GM10266 (cell line): ENCODE data around the gene SSX2IP.
A peak's percentile ranks its signal among the peaks of the same experiment; 100 is the strongest.

Experiments
- DNase-seq: peaks from one replicate; pipeline ENCODE4 v3.0.0; 2012; ENCODE audit errors: extremely low spot score
- CTCF ChIP-seq: IDR thresholded peaks from 2 replicates; pipeline ENCODE4 v1.5.1; 2012; ENCODE audit warnings: mild to moderate bottlenecking, low read depth; ENCODE audit not compliant: control insufficient read depth, insufficient read depth; ENCODE audit errors: missing control alignments

SSX2IP gene

DNA sequence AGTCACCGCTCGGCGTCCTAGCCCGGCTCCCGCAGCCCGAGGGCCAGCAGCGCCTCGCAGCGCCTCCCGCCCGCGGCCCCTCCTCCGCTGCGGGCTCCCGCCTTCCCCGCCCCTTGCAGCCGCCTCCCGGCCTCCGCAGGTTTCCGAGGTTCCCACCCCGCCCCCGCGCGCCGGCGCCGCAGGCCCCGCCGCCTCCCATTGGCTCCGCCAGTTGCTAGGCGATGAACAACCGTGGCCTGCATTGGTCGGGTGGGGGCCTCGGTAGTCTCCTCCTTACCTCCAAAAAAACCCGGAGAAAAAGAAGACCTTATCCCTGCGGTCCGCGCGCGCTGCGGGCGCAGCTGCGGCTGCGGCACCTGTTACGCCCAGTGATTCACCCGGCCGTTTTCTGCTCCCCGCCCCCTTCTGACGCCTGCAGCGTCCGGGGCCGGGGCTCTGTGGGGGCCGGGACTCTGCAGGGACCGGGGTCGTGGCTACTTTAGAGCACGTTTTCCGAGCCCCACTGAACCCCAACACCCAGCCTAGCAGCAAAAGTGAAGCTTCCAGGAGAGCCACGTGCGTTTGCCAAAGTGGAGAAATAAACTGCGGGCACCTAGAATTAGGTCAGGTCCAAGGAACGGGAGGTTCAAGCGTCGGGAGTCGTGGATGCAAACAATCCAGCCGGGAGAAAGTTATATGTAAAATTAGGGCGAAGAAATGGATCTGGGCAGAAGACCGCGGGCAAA, at the start of gene SSX2IP:
TSS of gene SSX2IP (minus strand) at position 65 of the 725 bp plus-strand sequence. CDS start 19,242 bp downstream, outside the sequence.
- peak; percentile 98 for DNase-seq
- no peak for TF ChIP-seq CTCF

GRCh38 chr1:84738237-84738636, 48.0 kb upstream of the SSX2IP start:
- no peak for TF ChIP-seq CTCF
- DNase-seq: no peak

GRCh38 chr1:84737590-84737989, 47.3 kb upstream of the SSX2IP start:
- no peak for TF ChIP-seq CTCF
- no peak for DNase-seq

DNA sequence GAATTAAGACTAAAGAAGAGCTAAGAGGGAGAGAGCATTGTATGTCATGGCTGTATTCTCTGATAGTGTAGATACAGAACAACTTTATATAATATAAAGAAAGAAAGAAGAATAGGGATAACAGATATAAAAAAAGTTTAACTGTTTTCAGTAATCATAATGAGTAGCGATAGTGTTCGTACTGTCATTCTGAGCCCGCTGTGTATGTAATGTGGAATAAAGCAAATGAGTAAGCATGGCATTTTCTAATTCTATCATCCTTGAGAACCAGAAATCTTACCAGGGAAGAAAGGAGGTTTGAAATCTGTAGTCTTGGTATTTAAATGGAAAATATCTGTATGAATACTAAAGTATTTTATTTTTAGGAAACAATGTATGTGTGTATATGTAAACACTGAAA, 46.7 kb upstream of the SSX2IP start:
- no peak for DNase-seq
- TF ChIP-seq CTCF: no peak

GRCh38 chr1:84736445-84736844, 46.2 kb upstream of the SSX2IP start:
- no peak for DNase-seq
- TF ChIP-seq CTCF: no peak

DNA sequence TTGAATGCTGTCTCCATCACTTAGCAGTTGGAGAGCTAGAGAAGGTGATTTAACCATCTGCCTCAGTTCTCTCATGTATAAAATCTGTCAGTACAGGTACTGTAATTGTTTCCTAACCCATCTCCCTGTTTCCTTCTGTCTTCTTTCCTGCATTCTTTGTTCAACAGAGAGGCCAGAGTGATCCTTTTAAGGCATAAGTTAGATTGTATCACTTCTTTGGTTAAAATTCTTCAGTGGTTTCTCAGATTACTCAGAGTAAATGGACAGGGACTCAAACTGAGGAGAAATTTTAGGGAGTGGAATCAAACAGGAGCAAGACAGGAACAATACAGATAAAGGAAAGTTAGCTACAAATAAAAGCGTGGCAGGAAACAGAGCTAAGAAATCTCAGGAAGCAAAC, 45.2 kb upstream of the SSX2IP start:
- no peak for DNase-seq
- no peak for TF ChIP-seq CTCF

DNA sequence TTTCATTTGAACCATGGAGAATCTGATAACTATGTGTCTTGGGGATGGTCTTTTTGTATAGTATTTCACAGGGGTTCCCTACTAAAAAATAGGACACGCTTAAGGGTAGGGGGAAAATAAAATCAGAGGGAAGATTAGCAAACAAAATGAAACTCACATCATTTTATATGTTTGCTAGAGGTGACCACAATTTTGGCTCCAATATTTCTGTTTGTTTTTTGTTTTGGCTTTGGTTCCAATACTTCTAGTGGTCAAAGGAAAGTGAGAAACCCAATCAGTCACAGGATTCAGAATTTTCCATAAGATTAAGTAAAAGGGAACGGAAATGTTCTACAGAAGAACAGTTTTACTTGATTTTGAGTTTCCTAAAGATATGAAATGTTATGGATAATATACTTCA, 42.3 kb upstream of the SSX2IP start:
- DNase-seq: no peak
- no peak for TF ChIP-seq CTCF
